K562 (cell line): ENCODE measurements around the gene ZNF692. TPM values are rescaled to one million over a fixed set of nuclear protein-coding genes. Genes with fewer than 3 reads are reported as not detected.

Experiments
- CTBP1 ChIP-seq: fragments of 450-650 bp; IDR thresholded peaks from 2 replicates; pipeline ENCODE4 v1.6.1; 2016; ENCODE audit warnings: borderline replicate concordance
- NFYB ChIP-seq: IDR thresholded peaks from 2 replicates; pipeline ENCODE4 v1.6.1; 2011; ENCODE audit warnings: mild to moderate bottlenecking, moderate library complexity; ENCODE audit not compliant: insufficient read length; ENCODE audit errors: extremely low read depth
- NR3C1 ChIP-seq: sonication (generic); formaldehyde crosslinking; IDR thresholded peaks from 2 replicates; pipeline ENCODE4 v1.8.1; 2022; ENCODE audit warnings: missing genetic modification reagents
- NR4A1 ChIP-seq, 2 experiments: fragments of 250-450 bp in 1 of 2; fragments of 450-650 bp in 1 of 2; sonication (Bioruptor Pico) in 1 of 2; IDR thresholded peaks; 2 replicates each; pipeline versions ENCODE4 v1.4.0 to v1.6.1; 2016 to 2020; ENCODE audit warnings: mild to moderate bottlenecking in 2 of 2, missing compliant biosample characterization in 1 of 2, missing genetic modification characterization in 1 of 2, moderate library complexity in 1 of 2
- POLR2B ChIP-seq: fragments of 450-650 bp; IDR thresholded peaks from 2 replicates; pipeline ENCODE4 v1.6.1; 2018; ENCODE audit warnings: low read depth; ENCODE audit not compliant: partially characterized antibody
- TBL1XR1 ChIP-seq, 2 experiments: IDR thresholded peaks; 2 replicates each; pipeline ENCODE4 v1.6.1; 2012; ENCODE audit warnings: improper control_type of control experiment in 2 of 2, low read length in 2 of 2, mild to moderate bottlenecking in 1 of 2
- ZNF436 ChIP-seq: fragments of 250-450, 450-650 bp; sonication (Bioruptor Pico); formaldehyde crosslinking; IDR thresholded peaks from 2 replicates; pipeline ENCODE4 v1.7.0; 2020; ENCODE audit warnings: mild to moderate bottlenecking
- polyA plus RNA-seq, 8 experiments: library from polyadenylated mRNA; depleted of rRNA in 4 of 8; stranded (reverse) in 5 of 8; unstranded in 3 of 8; fragments of >200 nt; fragmentation: Nextera tagmentation in 2 of 8; fragmentation: Illumina TruSeq in 1 of 8; extraction: Ambion mirVana in 2 of 8; extraction: Trizol in 1 of 8; gene quantifications; 2 replicates each; pipeline versions ENCODE4 v1.2.1 to v1.2.3, GENCODE V29; 2011 to 2014; ENCODE audit warnings: inconsistent platforms in 1 of 8, missing spikeins in 1 of 8
- total RNA-seq, 7 experiments: library from RNA; depleted of rRNA in 6 of 7; stranded (reverse); fragments of >200 nt in 6 of 7; fragmentation: Illumina TruSeq in 2 of 7; extraction: Trizol in 2 of 7; gene quantifications; 2 replicates each; pipeline versions ENCODE4 v1.2.1 to v1.2.3, GENCODE V29; 2011 to 2021; ENCODE audit warnings: low replicate concordance in 1 of 7
- TF ChIP-seq, protein P1 (sequence below): fragments of 250-450 bp; sonication (Bioruptor Pico); IDR thresholded peaks from 2 replicates; pipeline ENCODE4 v1.4.0; 2020; ENCODE audit warnings: mild to moderate bottlenecking, moderate library complexity
- TF ChIP-seq, protein P2 (sequence below): fragments of 450-650 bp; IDR thresholded peaks from 2 replicates; pipeline ENCODE4 v1.6.1; 2018; ENCODE audit warnings: mild to moderate bottlenecking, low read depth; ENCODE audit not compliant: partially characterized antibody
- TF ChIP-seq, protein P3 (sequence below): fragments of 450-650 bp; IDR thresholded peaks from 2 replicates; pipeline ENCODE4 v1.7.0; 2016; ENCODE audit warnings: borderline replicate concordance
- TF ChIP-seq, protein P4 (sequence below): sonication (generic); formaldehyde crosslinking; IDR thresholded peaks from 2 replicates; pipeline ENCODE4 v1.8.1; 2023; ENCODE audit warnings: missing genetic modification reagents, mild to moderate bottlenecking, borderline replicate concordance
- TF ChIP-seq, protein P5 (sequence below): fragments of 250-450 bp; sonication (Bioruptor Pico); IDR thresholded peaks from 2 replicates; pipeline ENCODE4 v1.4.0; 2020; ENCODE audit warnings: mild to moderate bottlenecking, moderate library complexity, borderline replicate concordance

The ZNF692 gene
- total and polyA plus RNA-seq, 9 of the 15 experiments (the other 6 are each of a cell fraction or from before 2014, with no cell fraction given): 8.4 to 143 (median 55.9) TPM

DNA sequence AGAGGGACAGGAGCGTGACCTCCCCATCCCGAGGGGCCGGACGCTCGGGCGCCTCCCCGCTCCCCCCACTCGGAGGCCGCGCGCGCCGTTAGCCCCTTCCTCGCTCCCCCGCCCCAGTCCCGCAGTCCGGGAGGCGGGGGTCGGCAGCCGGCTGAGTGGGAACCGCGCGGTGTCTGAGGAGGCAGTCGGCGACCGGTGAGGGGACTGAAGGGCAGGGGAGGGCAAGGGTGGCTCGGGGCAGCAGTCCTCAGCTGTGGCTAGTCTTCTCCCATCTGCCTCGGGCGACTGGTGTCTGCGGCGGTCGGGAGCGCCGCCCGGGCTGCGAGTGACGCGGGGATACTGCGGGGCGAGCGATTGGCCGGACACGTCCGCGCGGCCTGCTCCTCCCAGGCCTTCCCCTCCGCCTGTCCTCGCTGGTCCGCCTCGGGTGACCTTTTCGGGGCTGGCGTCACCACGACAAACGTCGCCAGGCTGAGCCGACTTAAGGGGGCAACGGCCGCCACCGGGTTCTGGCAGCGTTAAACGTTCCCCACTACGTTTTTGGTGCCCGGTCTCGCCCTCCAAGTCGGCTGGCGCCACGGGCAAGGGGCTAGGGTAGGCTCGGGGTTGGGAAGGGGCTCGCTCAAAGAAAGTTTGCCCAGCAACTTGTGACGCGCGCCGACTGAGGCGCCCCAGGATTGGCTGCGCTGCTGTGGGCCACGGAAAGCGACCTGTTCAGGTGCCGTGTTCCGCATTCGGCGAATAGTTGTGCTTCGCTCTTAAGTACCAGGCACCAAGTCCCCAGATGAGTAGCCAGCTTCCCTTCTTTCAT, 20.3 kb downstream of the ZNF692 start (continued):
- TF ChIP-seq, protein P1, sequence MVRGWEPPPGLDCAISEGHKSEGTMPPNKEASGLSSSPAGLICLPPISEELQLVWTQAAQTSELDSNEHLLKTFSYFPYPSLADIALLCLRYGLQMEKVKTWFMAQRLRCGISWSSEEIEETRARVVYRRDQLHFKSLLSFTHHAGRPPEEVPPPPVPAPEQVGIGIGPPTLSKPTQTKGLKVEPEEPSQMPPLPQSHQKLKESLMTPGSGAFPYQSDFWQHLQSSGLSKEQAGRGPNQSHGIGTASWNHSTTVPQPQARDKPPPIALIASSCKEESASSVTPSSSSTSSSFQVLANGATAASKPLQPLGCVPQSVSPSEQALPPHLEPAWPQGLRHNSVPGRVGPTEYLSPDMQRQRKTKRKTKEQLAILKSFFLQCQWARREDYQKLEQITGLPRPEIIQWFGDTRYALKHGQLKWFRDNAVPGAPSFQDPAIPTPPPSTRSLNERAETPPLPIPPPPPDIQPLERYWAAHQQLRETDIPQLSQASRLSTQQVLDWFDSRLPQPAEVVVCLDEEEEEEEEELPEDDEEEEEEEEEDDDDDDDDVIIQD: 0 out of 2 replicates have a peak, but pooled peaks have one; percentile 61
- TF ChIP-seq, protein P2, sequence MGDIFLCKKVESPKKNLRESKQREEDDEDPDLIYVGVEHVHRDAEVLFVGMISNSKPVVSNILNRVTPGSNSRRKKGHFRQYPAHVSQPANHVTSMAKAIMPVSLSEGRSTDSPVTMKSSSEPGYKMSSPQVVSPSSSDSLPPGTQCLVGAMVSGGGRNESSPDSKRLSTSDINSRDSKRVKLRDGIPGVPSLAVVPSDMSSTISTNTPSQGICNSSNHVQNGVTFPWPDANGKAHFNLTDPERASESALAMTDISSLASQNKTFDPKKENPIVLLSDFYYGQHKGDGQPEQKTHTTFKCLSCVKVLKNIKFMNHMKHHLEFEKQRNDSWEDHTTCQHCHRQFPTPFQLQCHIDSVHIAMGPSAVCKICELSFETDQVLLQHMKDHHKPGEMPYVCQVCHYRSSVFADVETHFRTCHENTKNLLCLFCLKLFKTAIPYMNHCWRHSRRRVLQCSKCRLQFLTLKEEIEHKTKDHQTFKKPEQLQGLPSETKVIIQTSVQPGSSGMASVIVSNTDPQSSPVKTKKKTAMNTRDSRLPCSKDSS: no peak
- TF ChIP-seq ZNF436 (CRISPR knock-in tag): no peak
- TF ChIP-seq, protein P3, sequence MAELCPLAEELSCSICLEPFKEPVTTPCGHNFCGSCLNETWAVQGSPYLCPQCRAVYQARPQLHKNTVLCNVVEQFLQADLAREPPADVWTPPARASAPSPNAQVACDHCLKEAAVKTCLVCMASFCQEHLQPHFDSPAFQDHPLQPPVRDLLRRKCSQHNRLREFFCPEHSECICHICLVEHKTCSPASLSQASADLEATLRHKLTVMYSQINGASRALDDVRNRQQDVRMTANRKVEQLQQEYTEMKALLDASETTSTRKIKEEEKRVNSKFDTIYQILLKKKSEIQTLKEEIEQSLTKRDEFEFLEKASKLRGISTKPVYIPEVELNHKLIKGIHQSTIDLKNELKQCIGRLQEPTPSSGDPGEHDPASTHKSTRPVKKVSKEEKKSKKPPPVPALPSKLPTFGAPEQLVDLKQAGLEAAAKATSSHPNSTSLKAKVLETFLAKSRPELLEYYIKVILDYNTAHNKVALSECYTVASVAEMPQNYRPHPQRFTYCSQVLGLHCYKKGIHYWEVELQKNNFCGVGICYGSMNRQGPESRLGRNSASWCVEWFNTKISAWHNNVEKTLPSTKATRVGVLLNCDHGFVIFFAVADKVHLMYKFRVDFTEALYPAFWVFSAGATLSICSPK: no peak
- peak in 1 of 2 experiments; percentile 33; a peak in 1 of 4 replicates for TF ChIP-seq TBL1XR1 (IDR thresholded peaks at IDR 0.05; ENCODE audit: low read length in 2 of 2)
- peak; percentile 72 for TF ChIP-seq CTBP1
- TF ChIP-seq NR4A1 (CRISPR knock-in tag; IDR thresholded peaks at IDR 0.05): no peak; the same call in 1 of the 2 replicates
- no peak for TF ChIP-seq NR4A1 (tag; IDR thresholded peaks at IDR 0.05)
- TF ChIP-seq, protein P4, sequence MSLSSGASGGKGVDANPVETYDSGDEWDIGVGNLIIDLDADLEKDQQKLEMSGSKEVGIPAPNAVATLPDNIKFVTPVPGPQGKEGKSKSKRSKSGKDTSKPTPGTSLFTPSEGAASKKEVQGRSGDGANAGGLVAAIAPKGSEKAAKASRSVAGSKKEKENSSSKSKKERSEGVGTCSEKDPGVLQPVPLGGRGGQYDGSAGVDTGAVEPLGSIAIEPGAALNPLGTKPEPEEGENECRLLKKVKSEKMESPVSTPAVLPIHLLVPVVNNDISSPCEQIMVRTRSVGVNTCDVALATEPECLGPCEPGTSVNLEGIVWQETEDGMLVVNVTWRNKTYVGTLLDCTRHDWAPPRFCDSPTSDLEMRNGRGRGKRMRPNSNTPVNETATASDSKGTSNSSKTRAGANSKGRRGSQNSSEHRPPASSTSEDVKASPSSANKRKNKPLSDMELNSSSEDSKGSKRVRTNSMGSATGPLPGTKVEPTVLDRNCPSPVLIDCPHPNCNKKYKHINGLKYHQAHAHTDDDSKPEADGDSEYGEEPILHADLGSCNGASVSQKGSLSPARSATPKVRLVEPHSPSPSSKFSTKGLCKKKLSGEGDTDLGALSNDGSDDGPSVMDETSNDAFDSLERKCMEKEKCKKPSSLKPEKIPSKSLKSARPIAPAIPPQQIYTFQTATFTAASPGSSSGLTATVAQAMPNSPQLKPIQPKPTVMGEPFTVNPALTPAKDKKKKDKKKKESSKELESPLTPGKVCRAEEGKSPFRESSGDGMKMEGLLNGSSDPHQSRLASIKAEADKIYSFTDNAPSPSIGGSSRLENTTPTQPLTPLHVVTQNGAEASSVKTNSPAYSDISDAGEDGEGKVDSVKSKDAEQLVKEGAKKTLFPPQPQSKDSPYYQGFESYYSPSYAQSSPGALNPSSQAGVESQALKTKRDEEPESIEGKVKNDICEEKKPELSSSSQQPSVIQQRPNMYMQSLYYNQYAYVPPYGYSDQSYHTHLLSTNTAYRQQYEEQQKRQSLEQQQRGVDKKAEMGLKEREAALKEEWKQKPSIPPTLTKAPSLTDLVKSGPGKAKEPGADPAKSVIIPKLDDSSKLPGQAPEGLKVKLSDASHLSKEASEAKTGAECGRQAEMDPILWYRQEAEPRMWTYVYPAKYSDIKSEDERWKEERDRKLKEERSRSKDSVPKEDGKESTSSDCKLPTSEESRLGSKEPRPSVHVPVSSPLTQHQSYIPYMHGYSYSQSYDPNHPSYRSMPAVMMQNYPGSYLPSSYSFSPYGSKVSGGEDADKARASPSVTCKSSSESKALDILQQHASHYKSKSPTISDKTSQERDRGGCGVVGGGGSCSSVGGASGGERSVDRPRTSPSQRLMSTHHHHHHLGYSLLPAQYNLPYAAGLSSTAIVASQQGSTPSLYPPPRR (CRISPR knock-in tag): 0 out of 2 replicates have a peak, but pooled peaks have one; percentile 74
- TF ChIP-seq, protein P5, sequence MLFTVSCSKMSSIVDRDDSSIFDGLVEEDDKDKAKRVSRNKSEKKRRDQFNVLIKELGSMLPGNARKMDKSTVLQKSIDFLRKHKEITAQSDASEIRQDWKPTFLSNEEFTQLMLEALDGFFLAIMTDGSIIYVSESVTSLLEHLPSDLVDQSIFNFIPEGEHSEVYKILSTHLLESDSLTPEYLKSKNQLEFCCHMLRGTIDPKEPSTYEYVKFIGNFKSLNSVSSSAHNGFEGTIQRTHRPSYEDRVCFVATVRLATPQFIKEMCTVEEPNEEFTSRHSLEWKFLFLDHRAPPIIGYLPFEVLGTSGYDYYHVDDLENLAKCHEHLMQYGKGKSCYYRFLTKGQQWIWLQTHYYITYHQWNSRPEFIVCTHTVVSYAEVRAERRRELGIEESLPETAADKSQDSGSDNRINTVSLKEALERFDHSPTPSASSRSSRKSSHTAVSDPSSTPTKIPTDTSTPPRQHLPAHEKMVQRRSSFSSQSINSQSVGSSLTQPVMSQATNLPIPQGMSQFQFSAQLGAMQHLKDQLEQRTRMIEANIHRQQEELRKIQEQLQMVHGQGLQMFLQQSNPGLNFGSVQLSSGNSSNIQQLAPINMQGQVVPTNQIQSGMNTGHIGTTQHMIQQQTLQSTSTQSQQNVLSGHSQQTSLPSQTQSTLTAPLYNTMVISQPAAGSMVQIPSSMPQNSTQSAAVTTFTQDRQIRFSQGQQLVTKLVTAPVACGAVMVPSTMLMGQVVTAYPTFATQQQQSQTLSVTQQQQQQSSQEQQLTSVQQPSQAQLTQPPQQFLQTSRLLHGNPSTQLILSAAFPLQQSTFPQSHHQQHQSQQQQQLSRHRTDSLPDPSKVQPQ (CRISPR knock-in tag): no peak
- peak; percentile 60 for TF ChIP-seq NFYB
- TF ChIP-seq POLR2B: peak; percentile 90
- TF ChIP-seq NR3C1 (CRISPR knock-in tag): no peak; the same call in 1 of the 2 replicates
